GM18505 (cell line): ENCODE results near the gene NBPF26.
"Not testable (repeated sequence)": the region's sequence is repeated elsewhere in the genome, so short reads cannot be mapped to it uniquely, and the experiment has no call there.

Source experiments
- ATAC-seq: cut with Tn5 transposase; IDR thresholded peaks from one replicate; pipeline ENCODE4 v1.9.1; 2021; ENCODE audit not compliant: unreplicated experiment
- POLR2A ChIP-seq: IDR thresholded peaks from 4 replicates; pipeline ENCODE4 v1.6.1; 2011; ENCODE audit warnings: borderline replicate concordance; ENCODE audit not compliant: insufficient read depth, insufficient read length; ENCODE audit errors: extremely low read depth

Gene NBPF26

DNA sequence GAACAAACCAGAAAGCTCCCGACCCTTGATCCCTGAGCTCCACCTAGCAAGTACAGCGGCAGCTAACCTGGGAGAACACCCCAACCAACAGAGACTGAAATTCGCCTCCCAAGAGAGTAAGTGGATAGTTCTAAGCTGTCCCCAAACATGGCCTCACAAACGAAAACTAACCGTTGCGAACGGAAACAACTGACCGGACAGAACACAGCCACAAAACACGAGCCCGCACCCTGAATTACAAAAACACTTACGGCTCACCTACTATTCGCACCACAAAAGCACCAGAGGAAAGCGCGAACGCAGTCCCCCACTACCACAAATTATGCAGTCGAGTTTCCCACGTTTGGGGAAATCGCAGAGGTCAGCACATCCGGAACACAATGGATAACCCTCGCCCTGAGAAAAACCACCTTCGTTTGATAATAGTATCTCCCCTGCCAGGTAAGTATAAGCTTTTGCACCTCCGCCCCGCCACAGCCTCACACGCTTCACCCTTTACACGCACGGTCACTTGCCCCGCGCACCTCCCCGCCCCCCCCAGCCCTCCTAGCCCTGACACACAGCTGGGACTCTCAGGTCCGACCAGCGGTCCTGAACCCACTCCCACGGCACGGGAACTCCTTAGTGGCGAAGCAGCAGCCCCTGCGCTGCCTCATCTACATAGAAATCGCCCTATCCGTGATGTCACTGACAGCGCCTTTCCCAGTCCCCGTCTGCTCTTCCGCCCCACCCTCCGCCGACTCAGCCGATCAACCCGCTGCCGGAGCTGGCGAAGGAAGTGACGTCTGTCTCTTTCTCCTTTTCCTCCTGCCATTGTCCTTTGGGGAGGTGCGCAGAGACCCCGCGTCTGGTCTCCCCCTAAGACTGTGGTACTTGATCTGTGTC lies 127.0 kb downstream of the NBPF26 start:
- ATAC-seq: peak; percentile 82
- TF ChIP-seq POLR2A: peak; percentile 98

DNA sequence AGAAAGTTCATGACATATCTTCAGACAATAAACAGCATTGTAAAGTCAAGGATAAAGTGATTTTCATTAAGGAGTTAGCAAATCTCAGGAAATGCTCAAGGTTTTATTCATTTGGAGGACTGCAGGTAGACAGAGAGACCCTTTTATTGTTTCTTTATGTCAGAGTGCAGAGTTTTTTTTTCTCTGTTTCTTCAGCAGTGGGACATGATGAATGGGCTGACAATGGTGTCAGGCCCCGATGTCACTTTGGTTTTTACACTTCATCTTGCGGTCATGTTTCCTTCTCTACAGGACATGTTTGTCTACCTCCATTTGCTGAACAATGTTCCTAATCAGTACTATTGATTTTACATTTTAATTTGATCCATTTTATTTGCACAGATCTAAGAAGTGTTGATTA lies 134.4 kb downstream of the NBPF26 start:
- not testable (repeated sequence) for ATAC-seq

DNA sequence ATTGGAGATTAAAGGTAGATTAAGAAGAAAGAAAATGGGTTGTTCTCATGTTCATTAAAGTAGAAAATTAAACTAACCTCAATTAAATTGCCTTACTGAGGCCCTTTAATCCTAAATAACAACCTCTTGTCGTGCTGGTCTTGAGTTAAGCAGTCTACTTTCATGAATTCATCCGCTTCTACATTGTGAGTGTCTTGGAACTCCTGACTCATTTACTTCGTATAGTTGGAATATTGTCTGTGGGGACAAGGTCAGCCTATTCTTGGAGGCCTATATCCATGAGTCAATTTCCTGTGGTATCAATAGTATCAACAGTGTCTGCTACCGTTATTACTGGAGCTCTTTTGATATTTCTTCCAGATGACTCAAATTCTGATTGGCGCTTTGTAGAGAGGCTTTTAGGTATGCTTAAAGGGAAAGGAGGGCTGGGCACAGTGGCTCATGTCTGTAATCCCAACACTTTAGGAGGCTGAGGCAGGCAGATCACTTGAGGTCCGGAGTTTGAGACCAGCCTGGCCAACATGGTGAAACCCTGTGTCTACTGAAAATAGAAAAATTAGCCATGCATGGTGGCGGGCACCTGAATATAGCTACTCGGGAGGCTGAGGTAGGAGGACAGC lies 136.0 kb downstream of the NBPF26 start:
- not testable (repeated sequence) for ATAC-seq

DNA sequence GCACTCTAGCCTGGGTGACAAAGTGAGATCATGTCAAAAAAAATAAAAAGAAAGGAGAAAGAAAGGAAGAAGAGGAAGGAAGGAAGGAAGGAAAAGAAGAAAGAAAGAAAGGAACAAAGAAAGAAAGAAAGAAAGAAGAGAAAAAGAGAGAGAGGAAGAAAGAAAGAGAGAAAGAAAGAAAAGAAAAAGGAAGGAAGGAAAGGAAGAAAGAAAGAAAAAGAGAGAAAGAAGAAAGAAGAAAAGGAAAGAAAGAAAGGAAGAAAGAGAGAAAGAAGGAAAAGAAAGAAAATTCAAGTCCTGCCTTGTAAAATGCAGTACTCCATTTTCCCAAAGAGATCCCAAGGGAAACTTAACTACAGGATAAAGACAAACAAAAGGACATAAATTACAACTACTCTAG lies 154.5 kb downstream of the NBPF26 start:
- not testable (repeated sequence) for ATAC-seq

DNA sequence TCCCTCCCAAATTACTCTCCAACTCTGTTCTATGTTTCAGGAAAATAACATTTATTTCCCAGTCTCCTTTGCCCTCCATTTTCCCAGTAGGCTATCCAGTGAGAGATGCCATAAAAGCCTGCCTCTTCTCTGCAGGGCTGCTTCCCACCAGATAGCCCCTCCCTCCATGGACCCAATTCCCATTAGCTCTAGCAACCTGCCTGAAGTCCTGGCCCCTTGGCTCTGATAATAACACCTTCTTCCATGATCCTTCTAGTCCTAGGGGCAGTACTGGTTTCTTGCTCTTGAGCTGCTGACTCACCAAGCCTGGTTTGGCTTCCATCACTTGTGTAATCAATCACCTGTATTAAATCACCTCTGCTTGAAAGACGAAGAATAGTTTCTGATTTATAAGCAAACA lies 156.3 kb downstream of the NBPF26 start:
- ATAC-seq: not testable (repeated sequence)

DNA sequence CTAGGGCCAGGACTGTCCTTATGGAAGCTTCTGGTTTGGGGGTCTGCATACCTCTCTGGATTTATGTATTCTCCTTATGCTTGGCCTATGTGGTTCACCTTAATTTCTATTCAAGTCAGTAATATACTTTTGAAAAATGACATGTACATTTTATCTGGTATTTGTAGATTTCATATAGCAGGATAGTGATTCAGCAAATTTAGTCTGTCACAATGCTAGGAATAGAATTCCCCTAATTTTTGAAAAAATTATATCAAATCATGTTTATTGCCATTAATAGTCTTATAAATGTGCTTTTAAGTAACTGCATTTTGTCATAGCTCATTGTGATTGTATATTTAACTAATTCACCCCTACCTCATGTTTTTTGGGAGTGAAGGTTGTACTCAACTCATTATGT lies 158.2 kb downstream of the NBPF26 start:
- not testable (repeated sequence) for ATAC-seq
